H9 (cell line): ENCODE measurements around the gene BRSK2. TPM values are rescaled to one million over a fixed set of nuclear protein-coding genes. Genes with fewer than 3 reads are reported as not detected.

ENCODE experiments used
- DNase-seq: peaks from one replicate; pipeline ENCODE4 v3.0.0-alpha.2; 2017
- H2AFZ ChIP-seq: one replicate; pipeline ENCODE4 v1.6.1; 2013; ENCODE audit warnings: mild to moderate bottlenecking, low read length, control low read depth, moderate library complexity
- H2AK5ac ChIP-seq: 2 replicates; pipeline ENCODE4 v1.6.1; 2013; ENCODE audit warnings: low read length, control low read depth, mixed read lengths; ENCODE audit not compliant: insufficient read length
- H2BK120ac ChIP-seq: one replicate; pipeline ENCODE4 v1.6.1; 2013; ENCODE audit warnings: low read depth, mild to moderate bottlenecking, low read length, control low read depth, inconsistent platforms; ENCODE audit not compliant: poor library complexity, severe bottlenecking
- H2BK12ac ChIP-seq: 2 replicates; pipeline ENCODE4 v1.6.1; 2013; ENCODE audit warnings: low read length, control low read depth, mixed read lengths, low read depth; ENCODE audit not compliant: insufficient read length
- H2BK15ac ChIP-seq: 2 replicates; pipeline ENCODE4 v1.6.1; 2013; ENCODE audit warnings: low read depth, low read length, control low read depth
- H2BK20ac ChIP-seq: one replicate; pipeline ENCODE4 v1.6.1; 2013; ENCODE audit warnings: low read depth, mild to moderate bottlenecking, low read length, control low read depth, inconsistent platforms; ENCODE audit not compliant: poor library complexity, severe bottlenecking
- H2BK5ac ChIP-seq: 2 replicates; pipeline ENCODE4 v1.6.1; 2013; ENCODE audit warnings: low read length, control low read depth, mixed read lengths; ENCODE audit not compliant: insufficient read length
- H3K14ac ChIP-seq: 2 replicates; pipeline ENCODE4 v1.6.1; 2013; ENCODE audit warnings: low read length, control low read depth; ENCODE audit not compliant: insufficient read depth
- H3K18ac ChIP-seq: 2 replicates; pipeline ENCODE4 v1.6.1; 2013; ENCODE audit warnings: low read depth, mild to moderate bottlenecking, mixed read lengths, low read length, control low read depth; ENCODE audit not compliant: insufficient read length
- H3K23ac ChIP-seq: 2 replicates; pipeline ENCODE4 v1.6.1; 2013; ENCODE audit warnings: low read length, control low read depth, mixed read lengths, low read depth; ENCODE audit not compliant: insufficient read length
- H3K23me2 ChIP-seq: 2 replicates; pipeline ENCODE4 v1.6.1; 2013; ENCODE audit warnings: low read depth, mild to moderate bottlenecking, mixed read lengths, low read length, control low read depth; ENCODE audit not compliant: insufficient read length, poor library complexity, severe bottlenecking
- H3K27ac ChIP-seq: 2 replicates; pipeline ENCODE4 v1.5.1; 2013; ENCODE audit warnings: low read length, control low read depth, mixed read lengths, low read depth; ENCODE audit not compliant: insufficient read length
- H3K27me3 ChIP-seq: 2 replicates; pipeline ENCODE4 v1.6.1; 2013; ENCODE audit warnings: low read length, control low read depth, inconsistent platforms; ENCODE audit not compliant: insufficient read depth
- H3K4ac ChIP-seq: 2 replicates; pipeline ENCODE4 v1.6.1; 2013; ENCODE audit warnings: low read depth, mild to moderate bottlenecking, control low read depth, inconsistent platforms, low read length, moderate library complexity
- H3K4me1 ChIP-seq: 2 replicates; pipeline ENCODE4 v1.6.1; 2013; ENCODE audit warnings: low read length, control low read depth, inconsistent platforms; ENCODE audit not compliant: insufficient read depth
- H3K4me2 ChIP-seq: 2 replicates; pipeline ENCODE4 v1.6.1; 2013; ENCODE audit warnings: low read length, control low read depth, mixed read lengths; ENCODE audit not compliant: insufficient read length, insufficient read depth
- H3K56ac ChIP-seq: 2 replicates; pipeline ENCODE4 v1.6.1; 2013; ENCODE audit warnings: low read depth, mild to moderate bottlenecking, mixed read lengths, low read length, control low read depth; ENCODE audit not compliant: insufficient read length
- H3K79me1 ChIP-seq: 2 replicates; pipeline ENCODE4 v1.6.1; 2013; ENCODE audit warnings: low read depth, mild to moderate bottlenecking, moderate library complexity, low read length, control low read depth, inconsistent platforms; ENCODE audit not compliant: insufficient read depth, poor library complexity, severe bottlenecking
- H3K79me2 ChIP-seq: 2 replicates; pipeline ENCODE4 v1.6.1; 2013; ENCODE audit warnings: low read length, control low read depth, inconsistent platforms; ENCODE audit not compliant: insufficient read depth
- H3K9ac ChIP-seq: 2 replicates; pipeline ENCODE4 v1.6.1; 2013; ENCODE audit warnings: low read length, control low read depth, mixed read lengths; ENCODE audit not compliant: insufficient read length; ENCODE audit errors: extremely low read depth
- H3K9me3 ChIP-seq: one replicate; pipeline ENCODE4 v1.6.1; 2013; ENCODE audit warnings: low read depth, low read length, inconsistent platforms; ENCODE audit not compliant: control insufficient read depth
- H3T11ph ChIP-seq: one replicate; pipeline ENCODE4 v1.6.1; 2013; ENCODE audit warnings: mild to moderate bottlenecking, low read length, control low read depth, inconsistent platforms
- H4K20me1 ChIP-seq: one replicate; pipeline ENCODE4 v1.6.1; 2013; ENCODE audit not compliant: control insufficient read depth, insufficient read length, insufficient read depth
- H4K5ac ChIP-seq: 2 replicates; pipeline ENCODE4 v1.6.1; 2013; ENCODE audit warnings: low read depth, mild to moderate bottlenecking, mixed read lengths, low read length, control low read depth; ENCODE audit not compliant: insufficient read length
- H4K8ac ChIP-seq: replicated peaks from 2 replicates; pipeline ENCODE4 v1.6.1; 2013; ENCODE audit warnings: low read length, control low read depth, mixed read lengths, low read depth; ENCODE audit not compliant: insufficient read length
- H4K91ac ChIP-seq: 2 replicates; pipeline ENCODE4 v1.6.1; 2013; ENCODE audit warnings: low read depth, mild to moderate bottlenecking, moderate library complexity, mixed read lengths, low read length, control low read depth; ENCODE audit not compliant: insufficient read length
- H3K27ac Mint-ChIP-seq, 3 experiments: 2 replicates in 2 of 3; 3 replicates in 1 of 3; pipeline ENCODE4 v1.8.0; 2020 to 2021; ENCODE audit warnings: mixed read lengths in 3 of 3, mild to moderate bottlenecking in 1 of 3, moderate library complexity in 1 of 3
- H3K27me3 Mint-ChIP-seq: 2 replicates; pipeline ENCODE4 v1.8.0; 2021; ENCODE audit warnings: low read depth, mild to moderate bottlenecking, moderate library complexity, mixed read lengths
- H3K36me3 Mint-ChIP-seq, 3 experiments: 2 replicates in 2 of 3; 3 replicates in 1 of 3; pipeline ENCODE4 v1.8.0; 2020 to 2021; ENCODE audit warnings: low read depth in 3 of 3, mixed read lengths in 3 of 3; ENCODE audit not compliant: insufficient read depth in 1 of 3
- H3K4me1 Mint-ChIP-seq, 2 experiments: 2 replicates each; pipeline ENCODE4 v1.8.0; 2020; ENCODE audit warnings: mixed read lengths in 2 of 2
- H3K4me3 Mint-ChIP-seq, 2 experiments: 2 replicates in 1 of 2; 3 replicates in 1 of 2; pipeline ENCODE4 v1.8.0; 2020 to 2021; ENCODE audit warnings: mild to moderate bottlenecking in 2 of 2, mixed read lengths in 2 of 2, moderate library complexity in 1 of 2
- H3K9me3 Mint-ChIP-seq, 2 experiments: 2 replicates in 1 of 2; 3 replicates in 1 of 2; pipeline ENCODE4 v1.8.0; 2020; ENCODE audit warnings: mild to moderate bottlenecking in 2 of 2, mixed read lengths in 2 of 2, moderate library complexity in 1 of 2
- CTCF ChIP-seq: fragments of 200-600 bp; sonication (generic); conservative IDR thresholded peaks from 3 replicates; pipeline ENCODE4 v1.8.0; 2021; ENCODE audit warnings: antibody characterized with exemption, mild to moderate bottlenecking
- WGBS: extraction: QIAGEN DNeasy Blood & Tissue Kit; methylation state at CpG from one replicate; pipeline ENCODE4 v1.1.7; 2013; ENCODE audit warnings: missing lambda C conversion rate, low lambda C conversion rate, mixed read lengths; ENCODE audit not compliant: insufficient read length; ENCODE audit errors: extremely low coverage; 5-methylcytosine and 5-hydroxymethylcytosine counted together
- total RNA-seq: library from RNA; stranded (reverse); gene quantifications from 2 replicates; pipeline ENCODE4 v1.2.1, GENCODE V29; 2021

The BRSK2 gene
- total RNA-seq, 1 experiment from 2014 or later: 28.4 TPM

GRCh38 chr11:1458340-1459218 lies 68.8 kb downstream of the BRSK2 start:
- Histone ChIP-seq H4K5ac (no peak overlapping the region), H3K23ac (no peak overlapping the region), H3K4me2 (no peak overlapping the region), H4K91ac (no peak overlapping the region), H3K9ac (no peak overlapping the region), H2BK120ac (no peak overlapping the region), H3T11ph (no peak overlapping the region), H2BK12ac (no peak overlapping the region), H3K14ac (no peak overlapping the region), H4K8ac (no peak overlapping the region), H3K18ac (no peak overlapping the region), H2BK15ac (no peak overlapping the region), H3K4ac (no peak overlapping the region), H2AFZ (no peak overlapping the region), H3K27me3 (no peaks in the 10 kb centered on the region), H3K4me1 (no peaks in the 10 kb centered on the region), H3K79me2 (no peaks in the 10 kb centered on the region), H3K27ac (no peak overlapping the region), H3K56ac (no peak overlapping the region), H3K9me3 (no peaks in the 10 kb centered on the region), H2BK5ac (no peak overlapping the region), H2AK5ac (no peak overlapping the region), H4K20me1 (no peaks in the 10 kb centered on the region), H3K79me1 (no peaks in the 10 kb centered on the region), H3K23me2 (no peaks in the 10 kb centered on the region), H2BK20ac (no peak overlapping the region)
- no CpG with 5 or more reads among the region's 18 CpGs for WGBS
- Mint-ChIP-seq H3K27me3 (no peaks in the 10 kb centered on the region), H3K4me1 (peaks cover 3 to 14% of the 10 kb centered on the region in 2 experiments; a peak in 3 of 4 replicates), H3K27ac (no peak overlapping the region; a peak in 1 of 7 replicates), H3K36me3 (peaks cover 2 to 6% (median 5%) of the 10 kb centered on the region in 3 experiments; a peak in 1 of 7 replicates), H3K9me3 (no peaks in the 10 kb centered on the region), H3K4me3 (no peak overlapping the region)
- TF ChIP-seq CTCF: peak; percentile 23; the same call in 1 of the 3 replicates
- DNase-seq: peak; percentile 70
